DND-41 (cell line): ENCODE results near the gene PRRT3.
"Not testable (repeated sequence)": the region's sequence is repeated elsewhere in the genome, so short reads cannot be mapped to it uniquely, and the experiment has no call there.

Source experiments
- ATAC-seq: fragments of 200-7000 bp; cut with Tn5 transposase; 3 replicates; pipeline ENCODE4 v1.9.1; 2021; ENCODE audit warnings: low read depth; ENCODE audit not compliant: insufficient read depth
- DNase-seq: peaks from one replicate; pipeline ENCODE4 v3.0.0-alpha.2; 2020
- H2AFZ ChIP-seq: 2 replicates; pipeline ENCODE4 v1.6.0; 2012; ENCODE audit warnings: low read depth, low read length
- H3K27ac ChIP-seq: 2 replicates; pipeline ENCODE4 v1.5.1; 2012; ENCODE audit warnings: low read length, inconsistent platforms
- H3K27me3 ChIP-seq: fragments of 200-600 bp; sonication (generic); 2 replicates; pipeline ENCODE4 v1.6.0; 2012; ENCODE audit warnings: low read length, mild to moderate bottlenecking, inconsistent platforms; ENCODE audit not compliant: insufficient read depth, poor library complexity
- H3K36me3 ChIP-seq: 2 replicates; pipeline ENCODE4 v1.5.1; 2012; ENCODE audit warnings: low read length, inconsistent platforms; ENCODE audit not compliant: insufficient read depth
- H3K4me1 ChIP-seq: 2 replicates; pipeline ENCODE4 v1.5.1; 2012; ENCODE audit warnings: mild to moderate bottlenecking, low read length; ENCODE audit not compliant: insufficient read depth
- H3K4me2 ChIP-seq: 2 replicates; pipeline ENCODE4 v1.6.0; 2012; ENCODE audit warnings: mild to moderate bottlenecking, moderate library complexity, low read length, inconsistent platforms; ENCODE audit not compliant: insufficient read depth
- H3K4me3 ChIP-seq, 2 experiments: fragments of 200-600 bp in 1 of 2; shearing (Covaris generic) in 1 of 2; 2 replicates each; pipeline ENCODE4 v1.5.1; 2012 to 2016; ENCODE audit warnings: inconsistent platforms in 2 of 2, low read length in 2 of 2, mild to moderate bottlenecking in 2 of 2, low read depth in 1 of 2, moderate library complexity in 1 of 2
- H3K79me2 ChIP-seq: 2 replicates; pipeline ENCODE4 v1.6.0; 2012; ENCODE audit warnings: low read length, inconsistent platforms; ENCODE audit not compliant: insufficient read depth
- H3K9ac ChIP-seq: 2 replicates; pipeline ENCODE4 v1.6.0; 2012; ENCODE audit warnings: low read depth, mild to moderate bottlenecking, inconsistent platforms, low read length, moderate library complexity
- H3K9me3 ChIP-seq: 2 replicates; pipeline ENCODE4 v1.5.1; 2012; ENCODE audit warnings: low read length, moderate library complexity, mild to moderate bottlenecking, inconsistent platforms; ENCODE audit not compliant: insufficient read depth, severe bottlenecking
- H4K20me1 ChIP-seq: 2 replicates; pipeline ENCODE4 v1.6.0; 2012; ENCODE audit warnings: low read length; ENCODE audit not compliant: insufficient read depth
- CTCF ChIP-seq: IDR thresholded peaks from 2 replicates; pipeline ENCODE4 v1.5.1; 2012; ENCODE audit warnings: borderline replicate concordance, low read length, moderate library complexity, mild to moderate bottlenecking; ENCODE audit not compliant: poor library complexity, severe bottlenecking; ENCODE audit errors: extremely low read depth
- EZH2 ChIP-seq: IDR thresholded peaks from 3 replicates; pipeline ENCODE4 v1.6.1; 2012; ENCODE audit warnings: borderline replicate concordance, low read depth, mild to moderate bottlenecking, moderate library complexity, low read length, inconsistent platforms; ENCODE audit not compliant: severe bottlenecking

The PRRT3 gene

GRCh38 chr3:9898467-9899241 lies 53.6 kb downstream of the PRRT3 start:
- no peak for TF ChIP-seq CTCF
- no peak for TF ChIP-seq EZH2
- no peak overlapping the region for H3K4me2 ChIP-seq
- H3K4me3 ChIP-seq = no peak overlapping the region
- H3K27me3 ChIP-seq = no peaks in the 10 kb centered on the region
- ATAC-seq (no peak), DNase-seq (no peak)
- H3K9me3 ChIP-seq = no peaks in the 10 kb centered on the region
- H3K79me2 ChIP-seq = no peaks in the 10 kb centered on the region; the same call in 1 of the 2 replicates
- H3K36me3 ChIP-seq = peaks cover 3% of the 10 kb centered on the region; the same call in 1 of the 2 replicates
- H2AFZ ChIP-seq = no peak overlapping the region
- H3K27ac ChIP-seq = no peak overlapping the region
- peaks cover 26% of the 10 kb centered on the region for H3K4me1 ChIP-seq
- no peak overlapping the region for H3K9ac ChIP-seq
- peaks cover 2% of the 10 kb centered on the region; the same call in 1 of the 2 replicates for H4K20me1 ChIP-seq

GRCh38 chr3:9897408-9898372 lies 54.5 kb downstream of the PRRT3 start:
- Histone ChIP-seq H3K27ac (no peak overlapping the region), H3K4me3 (no peak overlapping the region), H3K36me3 (peaks cover 13% of the 10 kb centered on the region), H3K9ac (no peak overlapping the region), H2AFZ (no peak overlapping the region), H3K9me3 (no peaks in the 10 kb centered on the region), H3K4me2 (no peak overlapping the region), H3K79me2 (peaks cover 8% of the 10 kb centered on the region), H3K27me3 (no peaks in the 10 kb centered on the region), H3K4me1 (peaks cover 22% of the 10 kb centered on the region), H4K20me1 (peaks cover 11% of the 10 kb centered on the region; the same call in 1 of the 2 replicates)
- ATAC-seq (no peak), DNase-seq (no peak)
- TF ChIP-seq EZH2 = no peak
- TF ChIP-seq CTCF = no peak

- not testable (repeated sequence) for H3K27me3 ChIP-seq, DNase-seq, H3K4me2 ChIP-seq, H3K9me3 ChIP-seq, H2AFZ ChIP-seq, ATAC-seq, H3K27ac ChIP-seq, H3K9ac ChIP-seq, H3K4me3 ChIP-seq
- Histone ChIP-seq H4K20me1 (peaks cover 15% of the 10 kb centered on the region; the same call in 1 of the 2 replicates), H3K79me2 (peaks cover 16% of the 10 kb centered on the region), H3K4me1 (peaks cover 20% of the 10 kb centered on the region), H3K36me3 (peaks cover 18% of the 10 kb centered on the region)
Measured at GRCh38 chr3:9896755-9897407, 55.3 kb downstream of the PRRT3 start.

GRCh38 chr3:9895715-9896114 lies 56.5 kb downstream of the PRRT3 start:
- not testable (repeated sequence) for H3K27me3 ChIP-seq, H3K4me2 ChIP-seq, H3K4me3 ChIP-seq, ATAC-seq, H3K9ac ChIP-seq, H2AFZ ChIP-seq, DNase-seq, H3K27ac ChIP-seq, H3K9me3 ChIP-seq
- peaks cover 28% of the 10 kb centered on the region for H3K79me2 ChIP-seq
- H3K36me3 ChIP-seq = peaks cover 20% of the 10 kb centered on the region
- H4K20me1 ChIP-seq = peaks cover 18% of the 10 kb centered on the region; the same call in 1 of the 2 replicates
- peaks cover 19% of the 10 kb centered on the region for H3K4me1 ChIP-seq
